A549 (cell line): ENCODE data around the gene C5AR1. TPM values are rescaled to one million over a fixed set of nuclear protein-coding genes. Genes with fewer than 3 reads are reported as not detected.

ENCODE experiments used
- ATAC-seq, 2 experiments: fragments of 200-7000 bp in 1 of 2; fragments of >200 bp in 1 of 2; cut with Nextera tagmentation in 1 of 2; cut with Tn5 transposase in 1 of 2; 3 replicates each; pipeline versions ENCODE4 v1.8.0 to v1.9.1; 2018 to 2020; ENCODE audit warnings: mild to moderate bottlenecking in 1 of 2, moderate library complexity in 1 of 2
- CTCF ChIA-PET: fragments of 300-600 bp; sonication (Branson Sonifier 250); formaldehyde crosslinking; extraction: SDS; loops from one replicate; lab custom pipeline; 2021; ENCODE audit warnings: antibody characterized with exemption, inconsistent platforms; lab: Yijun Ruan, JAX
- POLR2A ChIA-PET: fragments of 350-600 bp; formaldehyde crosslinking; extraction: SDS; loops from one replicate; lab custom pipeline; 2021; ENCODE audit warnings: antibody characterized with exemption, inconsistent platforms; lab: Yijun Ruan, JAX
- DNase-seq, 2 experiments: peaks; one replicate each; pipeline versions ENCODE4 v3.0.0 to v3.0.0-alpha.2; 2011 to 2016; ENCODE audit warnings: low read depth in 1 of 2, low spot score in 1 of 2
- FAIRE-seq: peaks from 2 replicates; lab custom pipeline; 2011; peaks lifted over from hg19 to GRCh38; lab: Jason Lieb, UNC
- H3K27ac ChIP-seq, 2 experiments: fragments of >200 bp; sonication (Bioruptor Twin); formaldehyde crosslinking; 3 replicates each; pipeline ENCODE4 v1.5.1; 2016 to 2017
- H3K4me1 ChIP-seq: fragments of >200 bp; sonication (Bioruptor Twin); formaldehyde crosslinking; 3 replicates; pipeline ENCODE4 v1.6.1; 2016
- H3K4me2 ChIP-seq: fragments of >200 bp; sonication (Bioruptor Twin); formaldehyde crosslinking; 3 replicates; pipeline ENCODE4 v1.6.1; 2016
- H3K4me3 ChIP-seq: fragments of >200 bp; sonication (Bioruptor Twin); formaldehyde crosslinking; 3 replicates; pipeline ENCODE4 v1.5.1; 2016
- H3K9me3 ChIP-seq: fragments of >200 bp; sonication (Bioruptor Twin); formaldehyde crosslinking; 3 replicates; pipeline ENCODE4 v1.6.1; 2016
- ATOH8 ChIP-seq: fragments of 250-450 bp; sonication (Bioruptor Pico); IDR thresholded peaks from 2 replicates; pipeline ENCODE4 v1.5.0; 2020; ENCODE audit warnings: low read depth, mild to moderate bottlenecking, moderate library complexity
- BCL3 ChIP-seq: fragments of >200 bp; sonication (Bioruptor Twin); formaldehyde crosslinking; IDR thresholded peaks from 3 replicates; pipeline ENCODE4 v1.6.1; 2016
- CBX8 ChIP-seq: fragments of 200-600 bp; sonication (generic); IDR thresholded peaks from 2 replicates; pipeline ENCODE4 v1.6.1; 2016
- CHD4 ChIP-seq: fragments of 200-600 bp; sonication (generic); IDR thresholded peaks from 2 replicates; pipeline ENCODE4 v1.6.1; 2016; ENCODE audit warnings: antibody characterized with exemption, mild to moderate bottlenecking, borderline replicate concordance
- CTCF ChIP-seq: fragments of >200 bp; sonication (Bioruptor Twin); formaldehyde crosslinking; IDR thresholded peaks from 3 replicates; pipeline ENCODE4 v1.5.1; 2016
- EHF ChIP-seq: fragments of 250-450 bp; sonication (Bioruptor Pico); IDR thresholded peaks from 2 replicates; pipeline ENCODE4 v1.5.0; 2020; ENCODE audit warnings: mild to moderate bottlenecking
- EHMT2 ChIP-seq: fragments of 200-600 bp; sonication (generic); IDR thresholded peaks from 2 replicates; pipeline ENCODE4 v1.6.1; 2016; ENCODE audit warnings: antibody characterized with exemption, low read depth, mild to moderate bottlenecking, moderate library complexity
- FOSB ChIP-seq: fragments of 250-450 bp; sonication (Bioruptor Pico); IDR thresholded peaks from 2 replicates; pipeline ENCODE4 v1.5.0; 2020; ENCODE audit warnings: mild to moderate bottlenecking, moderate library complexity
- FOSL2 ChIP-seq, 2 experiments: fragments of 450-650 bp in 1 of 2; fragments of >200 bp in 1 of 2; sonication (Bioruptor Twin) in 1 of 2; formaldehyde crosslinking; IDR thresholded peaks; 2 replicates each; pipeline versions ENCODE4 v1.5.0 to v1.6.1; 2016 to 2020; ENCODE audit warnings: mild to moderate bottlenecking in 1 of 2, moderate library complexity in 1 of 2
- FOXS1 ChIP-seq: fragments of 250-450 bp; sonication (Bioruptor Pico); IDR thresholded peaks from 2 replicates; pipeline ENCODE4 v1.5.0; 2020; ENCODE audit warnings: mild to moderate bottlenecking, moderate library complexity
- HEYL ChIP-seq: fragments of 250-450 bp; sonication (Bioruptor Pico); IDR thresholded peaks from 2 replicates; pipeline ENCODE4 v1.8.0; 2021; ENCODE audit warnings: mild to moderate bottlenecking, moderate library complexity
- HMGXB4 ChIP-seq: fragments of 250-450 bp; sonication (Bioruptor Pico); IDR thresholded peaks from 2 replicates; pipeline ENCODE4 v1.5.0; 2021; ENCODE audit warnings: mild to moderate bottlenecking, moderate library complexity, borderline replicate concordance
- KDM1A ChIP-seq: fragments of 200-600 bp; sonication (generic); IDR thresholded peaks from 2 replicates; pipeline ENCODE4 v1.6.1; 2016; ENCODE audit warnings: low read depth, mild to moderate bottlenecking
- MAFK ChIP-seq: fragments of 450-650 bp; IDR thresholded peaks from 2 replicates; pipeline ENCODE4 v1.6.1; 2014; ENCODE audit not compliant: partially characterized antibody
- MAX ChIP-seq: IDR thresholded peaks from 2 replicates; pipeline ENCODE4 v1.6.1; 2012
- MAZ ChIP-seq: fragments of 150-350 bp; IDR thresholded peaks from 2 replicates; pipeline ENCODE4 v1.6.1; 2014; ENCODE audit warnings: antibody characterized with exemption, low read depth, low read length, borderline replicate concordance
- MYC ChIP-seq: IDR thresholded peaks from 2 replicates; pipeline ENCODE4 v1.6.1; 2012; ENCODE audit warnings: mild to moderate bottlenecking, inconsistent platforms, low read length, improper control_type of control experiment, borderline replicate concordance
- NFE2L2 ChIP-seq: fragments of 150-350 bp; conservative IDR thresholded peaks from 2 replicates; pipeline ENCODE4 v1.6.1; 2014; ENCODE audit warnings: low read length
- NPAS2 ChIP-seq: fragments of 250-450 bp; sonication (Bioruptor Pico); IDR thresholded peaks from 2 replicates; pipeline ENCODE4 v1.8.0; 2022; ENCODE audit warnings: mild to moderate bottlenecking, moderate library complexity, borderline replicate concordance
- NR3C1 ChIP-seq: fragments of >200 bp; sonication (Bioruptor Twin); formaldehyde crosslinking; IDR thresholded peaks from 3 replicates; pipeline ENCODE4 v1.6.1; 2017
- POLR2AphosphoS2 ChIP-seq: conservative IDR thresholded peaks from 2 replicates; pipeline ENCODE4 v1.6.1; 2012; ENCODE audit warnings: low read length, improper control_type of control experiment, inconsistent platforms
- SMC3 ChIP-seq: fragments of >200 bp; sonication (Bioruptor Twin); formaldehyde crosslinking; IDR thresholded peaks from 3 replicates; pipeline ENCODE4 v1.6.1; 2018; ENCODE audit warnings: inconsistent platforms
- SREBF2 ChIP-seq: fragments of 450-650 bp; IDR thresholded peaks from 2 replicates; pipeline ENCODE4 v1.6.1; 2014; ENCODE audit warnings: mild to moderate bottlenecking, moderate library complexity
- TFCP2L1 ChIP-seq: fragments of 250-450 bp; sonication (Bioruptor Pico); IDR thresholded peaks from 2 replicates; pipeline ENCODE4 v1.5.0; 2021; ENCODE audit warnings: mild to moderate bottlenecking
- USF2 ChIP-seq: fragments of 450-650 bp; IDR thresholded peaks from 2 replicates; pipeline ENCODE4 v1.6.1; 2014; ENCODE audit warnings: antibody characterized with exemption
- WGBS: methylation state at CpG from one replicate; pipeline ENCODE4 v1.1.6; 2017; ENCODE audit errors: missing lambda C conversion rate; 5-methylcytosine and 5-hydroxymethylcytosine counted together
- polyA plus RNA-seq, 4 experiments: library from polyadenylated mRNA; depleted of rRNA in 3 of 4; stranded (reverse); fragments of >200 nt; fragmentation: RNase III in 1 of 4; extraction: RNeasy Plus Mini Kit Qiagen cat#74134 plus additional on column Dnase treatment in 1 of 4; gene quantifications; 2 replicates in 3 of 4; 3 replicates in 1 of 4; pipeline ENCODE4 v1.2.3, GENCODE V29; 2011 to 2017

C5AR1 gene
- polyA plus RNA-seq, 2 of the 4 experiments (the other 2 are of a cell fraction) = 1.6 to 3.4 TPM

GRCh38 chr19:47309038-47309437 lies 623 bp upstream of the C5AR1 start:
- DNase-seq (no peak), ATAC-seq (no peak), FAIRE-seq (no peak)
- ChIA-PET POLR2A (interaction anchor here (0.7 kb wide), 1 partner anchor 21 kb away, joined by 6 read pairs; no protein-coding TSS in a partner anchor), CTCF (interaction anchor here (0.7 to 7.9 kb wide), 12 partner anchors 9 to 398 kb away, joined by 3 to 128 read pairs (median 4); partner anchors contain the start of gene DHX34)
- peak overlapping the region; percentile 74 to 85; a peak in 5 of 6 replicates for H3K27ac ChIP-seq
- peak overlapping the region; percentile 43; the same call in 2 of the 3 replicates for H3K4me2 ChIP-seq
- TF ChIP-seq CHD4 = no peak
- no peak for TF ChIP-seq BCL3
- TF ChIP-seq MAZ = no peak
- TF ChIP-seq FOSL2 (IDR thresholded peaks at IDR 0.05) = no peak
- TF ChIP-seq FOSL2 (CRISPR knock-in tag; IDR thresholded peaks at IDR 0.05) = no peak
- TF ChIP-seq NFE2L2 = no peak
- no peak for TF ChIP-seq SREBF2
- TF ChIP-seq CTCF = no peak
- TF ChIP-seq FOSB (CRISPR knock-in tag) = no peak
- no peak for TF ChIP-seq POLR2AphosphoS2
- no peak for TF ChIP-seq HMGXB4
- TF ChIP-seq NPAS2 (CRISPR knock-in tag) = no peak
- TF ChIP-seq KDM1A = no peak
- TF ChIP-seq MAFK = no peak
- TF ChIP-seq ATOH8 = no peak
- no peak for TF ChIP-seq HEYL
- no peak for TF ChIP-seq SMC3
- TF ChIP-seq TFCP2L1 (CRISPR knock-in tag) = no peak
- H3K9me3 ChIP-seq = peaks cover 7% of the 10 kb centered on the region; the same call in 2 of the 3 replicates
- WGBS = 66% methylated on average over 8 of the region's 8 CpGs
- no peak overlapping the region for H3K4me3 ChIP-seq
- H3K4me1 ChIP-seq = peaks cover 51% of the 10 kb centered on the region

- DNase-seq = no peak
- Histone ChIP-seq H3K27ac (peak overlapping the region; percentile 74 to 85), H3K4me1 (peaks cover 51% of the 10 kb centered on the region), H3K4me2 (peak overlapping the region; percentile 43), H3K9me3 (peaks cover 13% of the 10 kb centered on the region; the same call in 2 of the 3 replicates), H3K4me3 (no peak overlapping the region)
- no peak for TF ChIP-seq HEYL
- no peak for TF ChIP-seq NR3C1
- TF ChIP-seq FOSL2 (IDR thresholded peaks at IDR 0.05) = no peak
- TF ChIP-seq FOSL2 (CRISPR knock-in tag; IDR thresholded peaks at IDR 0.05) = no peak
- TF ChIP-seq MYC = no peak
- no peak for TF ChIP-seq EHF (CRISPR knock-in tag)
- no peak for TF ChIP-seq USF2
- TF ChIP-seq SREBF2 = no peak
- TF ChIP-seq EHMT2 = no peak
- TF ChIP-seq CBX8 = no peak
- no peak for TF ChIP-seq FOXS1 (CRISPR knock-in tag)
- no peak for TF ChIP-seq CHD4
- no peak for TF ChIP-seq KDM1A
- no peak for TF ChIP-seq TFCP2L1 (CRISPR knock-in tag)
- TF ChIP-seq MAX = no peak
- ATAC-seq = no peak
- ChIA-PET CTCF (interaction anchor here (1.0 to 3.1 kb wide), 4 partner anchors 39 to 126 kb away, joined by 3 to 18 read pairs (median 5); partner anchors contain the start of gene DHX34), POLR2A (interaction anchor here (1.2 kb wide), 1 partner anchor 39 kb away, joined by 3 read pairs; the partner anchor contains the start of gene DHX34)
- no peak for FAIRE-seq
- 95% methylated on average over 2 of the region's 2 CpGs for WGBS
Observed at GRCh38 chr19:47310323-47310722, 662 bp downstream of the C5AR1 start.
